DND-41 (cell line): Measurements from ENCODE around the gene IQSEC1.

ENCODE experiments used
- ATAC-seq: fragments of 200-7000 bp; cut with Tn5 transposase; 3 replicates; pipeline ENCODE4 v1.9.1; 2021; ENCODE audit warnings: low read depth; ENCODE audit not compliant: insufficient read depth
- DNase-seq: peaks from one replicate; pipeline ENCODE4 v3.0.0-alpha.2; 2020
- H2AFZ ChIP-seq: 2 replicates; pipeline ENCODE4 v1.6.0; 2012; ENCODE audit warnings: low read depth, low read length
- H3K27ac ChIP-seq: 2 replicates; pipeline ENCODE4 v1.5.1; 2012; ENCODE audit warnings: low read length, inconsistent platforms
- H3K27me3 ChIP-seq: fragments of 200-600 bp; sonication (generic); 2 replicates; pipeline ENCODE4 v1.6.0; 2012; ENCODE audit warnings: low read length, mild to moderate bottlenecking, inconsistent platforms; ENCODE audit not compliant: insufficient read depth, poor library complexity
- H3K36me3 ChIP-seq: 2 replicates; pipeline ENCODE4 v1.5.1; 2012; ENCODE audit warnings: low read length, inconsistent platforms; ENCODE audit not compliant: insufficient read depth
- H3K4me1 ChIP-seq: 2 replicates; pipeline ENCODE4 v1.5.1; 2012; ENCODE audit warnings: mild to moderate bottlenecking, low read length; ENCODE audit not compliant: insufficient read depth
- H3K4me2 ChIP-seq: 2 replicates; pipeline ENCODE4 v1.6.0; 2012; ENCODE audit warnings: mild to moderate bottlenecking, moderate library complexity, low read length, inconsistent platforms; ENCODE audit not compliant: insufficient read depth
- H3K4me3 ChIP-seq, 2 experiments: fragments of 200-600 bp in 1 of 2; shearing (Covaris generic) in 1 of 2; 2 replicates each; pipeline ENCODE4 v1.5.1; 2012 to 2016; ENCODE audit warnings: inconsistent platforms in 2 of 2, low read length in 2 of 2, mild to moderate bottlenecking in 2 of 2, low read depth in 1 of 2, moderate library complexity in 1 of 2
- H3K79me2 ChIP-seq: 2 replicates; pipeline ENCODE4 v1.6.0; 2012; ENCODE audit warnings: low read length, inconsistent platforms; ENCODE audit not compliant: insufficient read depth
- H3K9ac ChIP-seq: 2 replicates; pipeline ENCODE4 v1.6.0; 2012; ENCODE audit warnings: low read depth, mild to moderate bottlenecking, inconsistent platforms, low read length, moderate library complexity
- H3K9me3 ChIP-seq: 2 replicates; pipeline ENCODE4 v1.5.1; 2012; ENCODE audit warnings: low read length, moderate library complexity, mild to moderate bottlenecking, inconsistent platforms; ENCODE audit not compliant: insufficient read depth, severe bottlenecking
- H4K20me1 ChIP-seq: 2 replicates; pipeline ENCODE4 v1.6.0; 2012; ENCODE audit warnings: low read length; ENCODE audit not compliant: insufficient read depth
- EZH2 ChIP-seq: IDR thresholded peaks from 3 replicates; pipeline ENCODE4 v1.6.1; 2012; ENCODE audit warnings: borderline replicate concordance, low read depth, mild to moderate bottlenecking, moderate library complexity, low read length, inconsistent platforms; ENCODE audit not compliant: severe bottlenecking
- TF ChIP-seq, protein P1 (sequence below): IDR thresholded peaks from 2 replicates; pipeline ENCODE4 v1.5.1; 2012; ENCODE audit warnings: borderline replicate concordance, low read length, moderate library complexity, mild to moderate bottlenecking; ENCODE audit not compliant: poor library complexity, severe bottlenecking; ENCODE audit errors: extremely low read depth

Gene IQSEC1

GRCh38 chr3:13075986-13076654, 2.9 kb upstream of the IQSEC1 start:
- no peak for ATAC-seq
- Histone ChIP-seq H3K27ac (peak overlapping the region; percentile 38), H3K4me2 (no peak overlapping the region), H3K9ac (no peak overlapping the region), H4K20me1 (no peaks in the 10 kb centered on the region), H3K4me1 (peaks cover 63% of the 10 kb centered on the region), H3K9me3 (no peaks in the 10 kb centered on the region), H3K79me2 (no peaks in the 10 kb centered on the region), H3K4me3 (no peak overlapping the region), H3K27me3 (no peaks in the 10 kb centered on the region), H3K36me3 (no peaks in the 10 kb centered on the region), H2AFZ (no peak overlapping the region)
- DNase-seq: no peak
- TF ChIP-seq, protein P1, sequence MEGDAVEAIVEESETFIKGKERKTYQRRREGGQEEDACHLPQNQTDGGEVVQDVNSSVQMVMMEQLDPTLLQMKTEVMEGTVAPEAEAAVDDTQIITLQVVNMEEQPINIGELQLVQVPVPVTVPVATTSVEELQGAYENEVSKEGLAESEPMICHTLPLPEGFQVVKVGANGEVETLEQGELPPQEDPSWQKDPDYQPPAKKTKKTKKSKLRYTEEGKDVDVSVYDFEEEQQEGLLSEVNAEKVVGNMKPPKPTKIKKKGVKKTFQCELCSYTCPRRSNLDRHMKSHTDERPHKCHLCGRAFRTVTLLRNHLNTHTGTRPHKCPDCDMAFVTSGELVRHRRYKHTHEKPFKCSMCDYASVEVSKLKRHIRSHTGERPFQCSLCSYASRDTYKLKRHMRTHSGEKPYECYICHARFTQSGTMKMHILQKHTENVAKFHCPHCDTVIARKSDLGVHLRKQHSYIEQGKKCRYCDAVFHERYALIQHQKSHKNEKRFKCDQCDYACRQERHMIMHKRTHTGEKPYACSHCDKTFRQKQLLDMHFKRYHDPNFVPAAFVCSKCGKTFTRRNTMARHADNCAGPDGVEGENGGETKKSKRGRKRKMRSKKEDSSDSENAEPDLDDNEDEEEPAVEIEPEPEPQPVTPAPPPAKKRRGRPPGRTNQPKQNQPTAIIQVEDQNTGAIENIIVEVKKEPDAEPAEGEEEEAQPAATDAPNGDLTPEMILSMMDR: no peak

- peak overlapping the region; percentile 37; the same call in 1 of the 2 replicates for H3K27ac ChIP-seq
- H3K4me1 ChIP-seq: peaks cover 71% of the 10 kb centered on the region
- ATAC-seq: no peak
- no peak overlapping the region for H2AFZ ChIP-seq
- H3K79me2 ChIP-seq: no peaks in the 10 kb centered on the region
- DNase-seq: no peak
- no peak overlapping the region for H3K9ac ChIP-seq
- no peak for TF ChIP-seq EZH2
- TF ChIP-seq, protein P1: no peak
- no peaks in the 10 kb centered on the region for H3K9me3 ChIP-seq
- no peaks in the 10 kb centered on the region for H4K20me1 ChIP-seq
- no peaks in the 10 kb centered on the region for H3K36me3 ChIP-seq
- H3K4me2 ChIP-seq: no peak overlapping the region
- no peaks in the 10 kb centered on the region for H3K27me3 ChIP-seq
- no peak overlapping the region for H3K4me3 ChIP-seq
Observed at GRCh38 chr3:13075318-13075717, 2.1 kb upstream of the IQSEC1 start.

- H3K27ac ChIP-seq: peak overlapping the region; percentile 55
- H3K4me3 ChIP-seq: no peak overlapping the region
- no peaks in the 10 kb centered on the region for H3K79me2 ChIP-seq
- H3K4me1 ChIP-seq: peaks cover 76% of the 10 kb centered on the region
- H2AFZ ChIP-seq: no peak overlapping the region
- H4K20me1 ChIP-seq: no peaks in the 10 kb centered on the region
- no peaks in the 10 kb centered on the region for H3K36me3 ChIP-seq
- TF ChIP-seq, protein P1: no peak
- TF ChIP-seq EZH2: no peak
- no peak overlapping the region for H3K9ac ChIP-seq
- ATAC-seq (no peak), DNase-seq (no peak)
- H3K27me3 ChIP-seq: no peaks in the 10 kb centered on the region
- no peak overlapping the region for H3K4me2 ChIP-seq
- no peaks in the 10 kb centered on the region for H3K9me3 ChIP-seq
Observed at GRCh38 chr3:13074006-13074375, 762 bp upstream of the IQSEC1 start.
